HAP-1 (cell line): Measurements from ENCODE around the gene TUBB8.

Experiments used
- DNase-seq, 2 experiments: peaks; one replicate each; pipeline ENCODE4 v3.0.0-alpha.2; 2016 to 2020; ENCODE audit warnings: low spot score in 2 of 2
- H3K27me3 ChIP-seq: fragments of 250-450 bp; sonication (Bioruptor Pico); 2 replicates; pipeline ENCODE4 v1.5.1; 2020; ENCODE audit warnings: low read depth, mild to moderate bottlenecking, moderate library complexity
- H3K36me3 ChIP-seq: fragments of 250-450 bp; sonication (Bioruptor Pico); replicated peaks from 2 replicates; pipeline ENCODE4 v1.5.1; 2020; ENCODE audit warnings: mild to moderate bottlenecking
- H3K4me1 ChIP-seq: fragments of 250-450 bp; sonication (Bioruptor Pico); 2 replicates; pipeline ENCODE4 v1.5.1; 2020; ENCODE audit warnings: mild to moderate bottlenecking
- H3K4me3 ChIP-seq: fragments of 250-450 bp; sonication (Bioruptor Pico); 2 replicates; pipeline ENCODE4 v1.5.1; 2020; ENCODE audit warnings: mild to moderate bottlenecking, moderate library complexity
- H3K9me3 ChIP-seq: fragments of 250-450 bp; sonication (Bioruptor Pico); 2 replicates; pipeline ENCODE4 v1.5.1; 2020; ENCODE audit warnings: mild to moderate bottlenecking, moderate library complexity
- in situ Hi-C: fragments of 300-500 bp; cut with MboI; formaldehyde crosslinking; loops from 3 replicates; pipeline ENCODE4 v1.14.3; 2020; ENCODE audit warnings: low sequenced_read_pairs, inconsistent platforms, mixed read lengths

Gene TUBB8

DNA sequence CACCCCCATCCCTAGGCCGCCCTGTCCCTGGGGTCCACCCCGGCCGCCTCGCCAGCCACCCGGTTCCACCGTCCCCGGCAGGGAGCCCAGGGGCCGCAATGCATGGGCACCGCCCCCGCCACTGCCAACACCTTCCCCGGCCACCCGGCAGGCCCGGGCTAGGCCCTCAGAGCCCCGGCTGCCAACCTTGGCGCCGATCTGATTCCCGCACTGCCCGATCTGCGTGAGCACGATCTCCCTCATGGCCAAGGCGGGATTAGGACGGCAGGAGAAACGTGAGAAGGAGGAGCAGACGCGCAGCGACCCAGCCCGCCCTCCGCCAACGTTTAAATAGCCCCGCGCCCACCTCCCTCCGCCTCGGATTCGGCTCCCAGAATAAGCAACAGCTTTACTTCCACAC is at the start of gene TUBB8:
TUBB8 (minus strand) TSS at position 301 of the 400 bp plus-strand sequence; CDS start at position 243, 58 bp downstream.
- H3K36me3 ChIP-seq: no peaks in the 10 kb centered on the region
- DNase-seq: no peak
- H3K9me3 ChIP-seq: no peaks in the 10 kb centered on the region
- H3K4me1 ChIP-seq: no peaks in the 10 kb centered on the region
- H3K27me3 ChIP-seq: no peaks in the 10 kb centered on the region
- in situ Hi-C loops: no loop called here
- no peak within 1 kb of the TSS for H3K4me3 ChIP-seq

DNA sequence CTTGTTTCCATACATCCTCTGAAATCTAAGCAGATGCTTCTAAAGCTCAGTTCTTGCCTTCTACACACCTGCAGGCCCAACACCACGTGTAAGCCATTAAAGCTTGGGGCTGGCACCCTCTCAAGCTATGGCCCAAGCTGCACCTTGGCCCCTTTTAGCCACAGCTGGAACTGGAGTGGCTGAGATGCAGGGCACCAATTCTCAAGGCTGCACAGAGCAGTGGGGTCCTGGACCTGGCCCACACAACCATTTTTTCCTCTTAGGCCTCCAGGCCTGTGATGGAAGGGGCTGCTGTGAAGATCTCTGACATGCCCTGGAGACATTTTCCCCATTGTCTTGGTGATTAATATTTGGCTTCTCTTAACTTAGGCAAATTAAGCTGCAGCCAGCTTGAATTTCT is 47.4 kb upstream of the TUBB8 start:
- Histone ChIP-seq H3K9me3 (peaks cover 15% of the 10 kb centered on the region; the same call in 1 of the 2 replicates), H3K4me3 (no peak overlapping the region), H3K27me3 (no peaks in the 10 kb centered on the region), H3K4me1 (no peaks in the 10 kb centered on the region), H3K36me3 (no peaks in the 10 kb centered on the region)
- in situ Hi-C loops: no loop called here
- DNase-seq: no peak

DNA sequence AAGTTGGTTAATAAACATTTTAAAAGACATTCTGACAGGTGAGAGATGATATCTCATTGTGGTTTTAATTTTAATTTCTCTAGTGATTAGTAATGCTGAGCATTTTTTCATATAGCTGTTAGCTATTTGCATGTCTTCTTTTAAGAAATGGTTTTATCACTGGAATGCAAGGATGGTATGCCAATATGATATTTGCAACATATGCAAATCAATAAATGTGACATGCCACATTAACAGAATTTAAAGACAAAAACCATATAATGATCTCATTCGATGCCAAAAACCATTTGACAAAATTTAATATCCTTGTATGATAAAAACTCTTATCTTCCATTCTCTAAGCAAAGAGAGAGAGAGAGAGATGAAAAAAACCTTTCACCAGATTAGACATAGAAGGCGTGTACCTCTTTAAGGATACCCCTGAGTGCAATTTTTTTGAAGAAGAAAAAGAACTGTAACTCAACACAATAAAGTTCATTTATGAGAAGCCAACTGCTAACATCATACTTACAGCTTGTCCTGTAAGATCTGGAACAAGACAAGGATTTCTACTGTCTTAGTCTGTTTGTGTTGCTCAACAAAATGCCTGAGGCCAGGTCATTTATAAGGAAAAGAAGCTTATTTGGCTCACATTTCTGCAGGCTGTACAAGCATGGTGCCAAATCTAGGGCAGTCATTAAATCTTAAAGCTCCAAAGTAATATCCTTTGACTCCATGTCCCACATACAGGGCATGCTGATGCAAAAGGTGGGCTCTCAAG is 46.4 kb upstream of the TUBB8 start:
- DNase-seq: no peak
- H3K4me1 ChIP-seq: no peaks in the 10 kb centered on the region
- no peak overlapping the region for H3K4me3 ChIP-seq
- peaks cover 15% of the 10 kb centered on the region; the same call in 1 of the 2 replicates for H3K9me3 ChIP-seq
- no peaks in the 10 kb centered on the region for H3K36me3 ChIP-seq
- H3K27me3 ChIP-seq: no peaks in the 10 kb centered on the region
- in situ Hi-C loops: no loop called here

DNA sequence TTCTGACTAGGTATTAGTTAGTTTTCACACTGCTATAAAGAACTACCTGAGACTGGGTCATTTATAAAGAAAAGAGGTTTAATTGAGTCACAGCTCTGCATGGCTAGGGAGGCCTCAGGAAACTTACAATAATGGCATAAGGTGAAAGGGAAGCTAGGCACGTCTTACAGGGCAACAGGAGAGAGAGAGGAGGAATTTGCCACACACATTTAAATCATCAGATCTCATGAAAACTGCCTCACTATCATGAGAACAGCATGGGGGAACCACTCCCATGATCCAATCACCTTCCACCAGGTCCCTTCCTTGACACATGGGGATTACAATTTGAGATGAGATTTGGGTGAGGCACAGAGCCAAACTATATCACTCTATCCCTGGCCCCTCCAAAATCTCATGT is 45.5 kb upstream of the TUBB8 start:
- in situ Hi-C loops: no loop called here
- no peaks in the 10 kb centered on the region for H3K36me3 ChIP-seq
- no peaks in the 10 kb centered on the region for H3K4me1 ChIP-seq
- H3K4me3 ChIP-seq: no peak overlapping the region
- H3K9me3 ChIP-seq: peaks cover 15% of the 10 kb centered on the region; the same call in 1 of the 2 replicates
- DNase-seq: no peak
- H3K27me3 ChIP-seq: no peaks in the 10 kb centered on the region

DNA sequence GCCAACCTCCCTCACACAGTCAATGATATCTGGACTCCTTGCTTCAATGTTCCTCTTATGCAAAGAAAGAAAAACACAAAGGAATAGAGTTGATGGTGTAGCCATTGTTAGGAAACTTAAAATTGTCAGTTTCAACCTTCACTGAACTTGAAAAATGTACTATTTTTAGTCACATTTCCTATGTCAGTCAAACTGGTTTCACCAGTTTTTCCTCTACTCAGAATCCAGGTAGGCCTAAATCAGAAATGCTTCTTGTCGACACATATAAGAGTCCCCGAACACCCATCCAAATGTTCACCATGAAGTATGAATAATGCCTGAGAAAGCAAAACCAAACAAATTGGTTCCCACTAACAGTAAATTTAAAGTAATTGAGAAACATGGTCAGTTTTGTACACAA is 43.8 kb upstream of the TUBB8 start:
- DNase-seq: no peak
- no peaks in the 10 kb centered on the region for H3K36me3 ChIP-seq
- H3K27me3 ChIP-seq: peaks cover 4% of the 10 kb centered on the region
- no peak overlapping the region for H3K4me3 ChIP-seq
- in situ Hi-C loops: no loop called here
- peaks cover 15% of the 10 kb centered on the region; the same call in 1 of the 2 replicates for H3K9me3 ChIP-seq
- no peaks in the 10 kb centered on the region for H3K4me1 ChIP-seq

DNA sequence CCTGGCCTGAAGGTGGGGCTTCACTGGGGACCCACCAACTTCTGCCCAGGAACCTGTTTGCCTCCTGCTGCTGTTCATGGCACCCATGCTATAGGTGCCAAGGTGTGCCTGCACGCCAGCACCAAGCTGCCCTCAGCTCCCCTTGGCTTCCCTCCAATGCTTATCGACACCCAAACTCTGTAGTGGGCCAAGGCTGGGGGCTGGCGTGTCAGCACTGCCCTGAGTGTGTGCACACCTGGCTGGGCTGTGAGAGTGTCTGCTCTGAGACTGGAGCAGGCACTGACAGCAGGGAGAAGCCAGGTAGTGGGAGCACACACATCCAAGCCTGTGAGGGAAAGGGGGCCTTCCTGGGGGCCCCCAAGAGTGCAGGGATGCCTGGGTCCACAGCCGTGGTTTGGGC is 43.1 kb upstream of the TUBB8 start:
- peaks cover 14% of the 10 kb centered on the region; the same call in 1 of the 2 replicates for H3K9me3 ChIP-seq
- H3K27me3 ChIP-seq: peaks cover 4% of the 10 kb centered on the region
- H3K4me3 ChIP-seq: no peak overlapping the region
- in situ Hi-C loops: no loop called here
- H3K36me3 ChIP-seq: no peaks in the 10 kb centered on the region
- DNase-seq: no peak
- H3K4me1 ChIP-seq: no peaks in the 10 kb centered on the region

DNA sequence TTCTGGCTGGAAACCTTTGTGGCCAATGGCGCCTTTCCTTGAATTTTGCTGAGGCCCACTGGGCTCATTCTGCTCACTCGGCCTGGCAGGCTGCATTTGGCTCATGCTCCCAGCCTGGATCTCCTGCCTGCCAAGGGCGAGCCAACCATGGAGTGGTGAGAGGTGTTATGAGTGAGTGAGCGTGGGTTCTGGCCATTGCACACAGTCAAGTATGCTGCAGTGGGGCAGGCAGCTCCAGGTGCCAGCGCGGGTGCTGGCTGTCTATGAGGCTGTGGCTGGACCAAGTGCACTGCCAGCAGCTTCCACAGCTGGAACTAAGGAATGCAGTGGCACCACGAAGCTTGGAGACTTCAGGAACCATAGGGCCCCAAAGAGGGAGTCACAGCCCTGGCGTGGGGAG is 42.2 kb upstream of the TUBB8 start:
- Histone ChIP-seq H3K36me3 (no peaks in the 10 kb centered on the region), H3K9me3 (peaks cover 7% of the 10 kb centered on the region; the same call in 1 of the 2 replicates)
- in situ Hi-C loops: no loop called here

DNA sequence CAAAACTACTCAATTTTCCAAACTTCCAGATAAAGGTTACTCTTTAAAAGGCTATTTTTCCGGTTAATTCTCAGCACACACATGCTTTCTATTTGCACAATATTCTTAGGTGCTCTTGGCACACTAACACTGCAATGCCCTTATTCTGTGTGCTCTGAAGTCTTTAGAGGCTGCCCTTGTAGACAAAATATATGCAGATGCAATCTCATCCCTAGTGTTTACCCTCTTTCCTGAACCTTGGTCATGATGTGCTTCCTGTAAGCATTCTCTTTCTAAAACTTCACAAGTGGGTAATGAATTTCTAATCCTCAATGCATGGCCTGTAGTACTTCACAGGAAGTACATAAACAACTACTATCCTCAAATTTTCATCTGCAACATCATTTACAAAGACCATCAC is 41.1 kb upstream of the TUBB8 start:
- H3K9me3 ChIP-seq: peaks cover 4% of the 10 kb centered on the region; the same call in 1 of the 2 replicates
- DNase-seq: no peak
- H3K4me1 ChIP-seq: no peaks in the 10 kb centered on the region
- H3K4me3 ChIP-seq: no peak overlapping the region
- H3K27me3 ChIP-seq: peaks cover 4% of the 10 kb centered on the region
- in situ Hi-C loops: no loop called here
- H3K36me3 ChIP-seq: no peaks in the 10 kb centered on the region

More for the DNA sequence above, 42.2 kb upstream of the TUBB8 start:
- Histone ChIP-seq H3K4me3 (no peak overlapping the region), H3K4me1 (no peaks in the 10 kb centered on the region), H3K27me3 (peaks cover 4% of the 10 kb centered on the region)
- no peak for DNase-seq

DNA sequence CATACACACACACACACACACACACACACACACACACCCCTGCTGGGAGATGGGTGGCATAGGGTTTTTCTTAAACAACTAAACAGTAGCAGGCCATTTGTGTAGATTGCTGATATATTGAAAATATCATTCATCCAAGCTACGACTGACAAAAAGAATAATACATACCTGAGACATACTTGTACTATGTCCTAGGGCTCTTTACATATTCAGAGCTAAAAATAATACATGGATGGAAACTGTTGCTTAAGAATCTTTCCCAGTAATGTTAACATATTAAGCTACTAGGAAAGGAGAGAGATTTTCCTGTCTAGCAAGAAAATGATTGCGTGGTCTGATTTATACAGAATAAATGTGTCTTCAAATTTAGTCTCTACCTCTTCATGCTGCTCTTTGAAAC is 40.2 kb upstream of the TUBB8 start:
- no peak overlapping the region for H3K4me3 ChIP-seq
- no peaks in the 10 kb centered on the region for H3K36me3 ChIP-seq
- H3K4me1 ChIP-seq: no peaks in the 10 kb centered on the region
- no peaks in the 10 kb centered on the region for H3K9me3 ChIP-seq
- peaks cover 4% of the 10 kb centered on the region for H3K27me3 ChIP-seq
- DNase-seq: no peak
- in situ Hi-C loops: no loop called here

DNA sequence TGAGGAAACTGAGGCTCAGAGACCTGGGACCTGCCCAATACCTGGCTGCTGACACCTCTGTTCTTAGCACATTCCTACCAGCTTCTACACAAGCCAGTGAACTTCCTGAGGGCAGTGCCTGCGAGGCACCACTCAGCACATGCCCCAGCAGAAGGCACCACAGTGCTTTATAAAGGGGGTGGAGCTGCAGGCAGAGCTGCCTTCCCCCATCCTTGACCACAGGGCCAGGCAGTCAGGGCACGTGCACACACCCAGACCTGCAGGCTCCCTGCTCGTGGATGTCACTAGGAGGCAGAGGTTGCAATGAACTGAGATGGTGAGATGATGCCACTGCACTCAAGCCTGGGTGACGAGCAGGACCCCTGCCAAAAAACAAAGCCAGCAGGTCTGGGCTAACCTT is 39.2 kb upstream of the TUBB8 start:
- Histone ChIP-seq H3K9me3 (no peaks in the 10 kb centered on the region), H3K27me3 (peaks cover 4% of the 10 kb centered on the region), H3K4me1 (no peaks in the 10 kb centered on the region), H3K4me3 (no peak overlapping the region), H3K36me3 (no peaks in the 10 kb centered on the region)
- in situ Hi-C loops: no loop called here
- DNase-seq: no peak

DNA sequence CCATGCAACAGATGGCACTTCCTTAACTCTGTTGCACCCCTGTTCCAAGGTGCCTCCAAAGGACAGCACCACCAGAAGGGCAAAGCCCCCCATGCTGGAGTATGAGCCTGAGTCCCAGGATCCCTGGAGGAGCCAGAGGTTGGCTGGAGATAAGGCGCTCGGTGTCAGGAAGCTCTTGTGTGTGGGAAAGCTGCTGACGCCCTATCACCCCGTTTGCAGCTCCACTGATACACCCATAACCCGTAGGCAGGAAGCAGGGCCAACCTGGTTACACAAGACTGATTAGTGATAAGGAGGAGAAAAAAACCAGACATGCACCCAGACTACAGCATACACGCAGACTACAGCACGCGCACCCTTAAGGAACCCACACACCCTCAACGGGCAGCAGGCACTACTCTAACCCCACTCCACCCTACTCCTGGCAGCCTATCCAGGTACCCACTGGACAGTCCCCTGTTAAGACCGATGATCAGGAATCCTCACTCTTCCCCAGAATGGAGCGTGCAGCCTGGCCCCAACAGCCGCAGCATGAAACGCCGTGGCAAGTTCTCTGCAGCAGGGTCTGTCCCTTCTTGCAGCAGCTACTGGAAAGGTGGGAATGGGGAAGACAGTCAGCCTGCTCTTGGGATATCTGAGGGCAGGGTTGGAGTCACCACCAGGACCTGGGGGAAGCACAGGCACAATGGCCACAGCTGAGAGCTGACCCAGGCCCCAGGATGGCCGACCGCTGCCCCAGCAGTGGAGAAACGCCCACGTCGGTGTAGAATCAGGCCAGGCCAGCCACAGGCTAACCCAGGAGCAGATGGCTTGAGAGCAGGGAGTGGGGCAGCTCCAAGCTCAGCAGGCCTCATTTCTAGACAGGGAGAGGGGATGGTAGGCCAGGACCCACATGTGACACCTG is 38.3 kb upstream of the TUBB8 start:
- DNase-seq: no peak
- in situ Hi-C loops: no loop called here
- H3K4me3 ChIP-seq: no peak overlapping the region
- H3K36me3 ChIP-seq: no peaks in the 10 kb centered on the region
- no peaks in the 10 kb centered on the region for H3K9me3 ChIP-seq
- H3K4me1 ChIP-seq: no peaks in the 10 kb centered on the region
- peaks cover 4% of the 10 kb centered on the region for H3K27me3 ChIP-seq

DNA sequence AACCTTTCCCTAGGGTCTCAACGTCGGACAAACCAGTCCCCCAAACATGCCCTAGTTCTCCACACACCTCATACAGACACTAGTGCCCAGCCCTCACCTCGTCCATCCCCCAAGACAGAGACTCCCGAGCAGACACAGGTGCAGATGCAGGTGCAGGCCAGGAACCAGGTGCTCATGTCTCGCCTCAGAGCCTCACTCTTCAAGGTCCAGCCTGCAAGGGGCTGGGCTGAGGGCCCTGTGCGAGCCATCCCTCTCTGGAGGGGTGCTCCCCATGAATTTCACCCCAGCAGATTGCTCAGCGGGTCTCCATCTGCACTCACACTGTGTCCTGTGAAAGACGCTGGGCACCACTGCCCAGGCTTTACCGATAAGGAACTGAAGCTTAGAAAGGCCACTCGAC is 36.9 kb upstream of the TUBB8 start:
- Histone ChIP-seq H3K4me3 (no peak overlapping the region), H3K27me3 (peaks cover 4% of the 10 kb centered on the region), H3K4me1 (no peaks in the 10 kb centered on the region), H3K9me3 (no peaks in the 10 kb centered on the region), H3K36me3 (no peaks in the 10 kb centered on the region)
- DNase-seq: no peak
- in situ Hi-C loops: no loop called here

DNA sequence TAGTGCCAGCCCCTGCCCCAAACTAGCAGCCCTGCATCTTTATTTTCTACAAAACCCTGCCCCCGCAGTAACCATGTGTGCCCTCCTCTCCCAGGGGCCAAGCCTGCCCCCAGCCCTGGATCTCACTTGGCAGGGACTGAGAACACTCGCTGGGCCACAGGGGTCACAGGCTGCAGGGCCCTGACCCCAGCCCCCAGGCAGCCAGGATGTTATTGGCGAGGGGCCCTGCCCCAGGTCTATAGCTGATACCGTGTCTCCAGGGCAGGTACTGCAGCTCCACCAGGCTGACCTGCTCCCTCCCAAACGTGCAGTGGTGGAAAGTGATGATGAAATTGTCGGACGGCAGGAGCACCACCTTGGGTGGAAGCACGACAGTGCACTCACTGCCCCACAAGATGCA is 35.9 kb upstream of the TUBB8 start:
- no peak for DNase-seq
- Histone ChIP-seq H3K4me3 (no peak overlapping the region), H3K36me3 (no peaks in the 10 kb centered on the region), H3K9me3 (no peaks in the 10 kb centered on the region), H3K4me1 (no peaks in the 10 kb centered on the region), H3K27me3 (peaks cover 4% of the 10 kb centered on the region)
- in situ Hi-C loops: no loop called here

DNA sequence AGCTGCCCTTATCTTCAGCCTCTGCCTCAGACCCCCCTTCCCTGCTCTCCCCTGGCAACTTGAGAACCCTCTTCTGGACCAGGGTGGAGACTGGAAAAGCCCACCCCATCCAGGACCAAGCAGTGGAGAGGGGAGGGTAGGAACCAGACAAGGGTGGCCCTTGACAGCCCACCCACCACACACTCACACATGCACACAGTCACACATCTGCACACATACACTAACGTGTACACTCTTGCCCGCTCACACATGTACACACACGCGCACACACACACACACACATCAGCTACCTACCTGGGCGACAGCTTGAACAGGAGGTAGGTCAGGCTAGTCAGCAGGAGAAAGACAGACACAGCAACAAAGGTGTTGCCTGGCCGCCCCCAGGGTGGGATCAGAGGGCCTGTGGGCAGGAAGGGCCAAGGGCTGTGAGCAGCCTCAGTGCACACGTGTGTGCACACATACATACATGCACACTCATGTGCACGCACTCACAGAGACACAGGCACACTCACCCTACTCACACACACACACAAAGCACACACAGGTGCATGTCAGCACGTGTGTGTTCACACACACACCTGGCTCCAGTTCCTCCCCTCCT is 34.9 kb upstream of the TUBB8 start:
- Histone ChIP-seq H3K27me3 (no peaks in the 10 kb centered on the region), H3K36me3 (no peaks in the 10 kb centered on the region), H3K9me3 (no peaks in the 10 kb centered on the region), H3K4me3 (no peak overlapping the region), H3K4me1 (no peaks in the 10 kb centered on the region)
- in situ Hi-C loops: no loop called here
- no peak for DNase-seq
